Endothelial cell of umbilical vein (primary cell): ENCODE results near the gene LRP10. TPM values are rescaled to one million over a fixed set of nuclear protein-coding genes. Genes with fewer than 3 reads are reported as not detected.

ENCODE experiments used
- BruUV-seq: library from RNA; stranded (reverse); fragments of 400-500 nt; replicated peaks from 2 replicates; lab custom pipeline; 2021; lab: Mats Ljungman, UMichigan
- CTCF ChIA-PET: fragments of 300-600, 350-600 bp; sonication (Branson Sonifier 250); formaldehyde crosslinking; loops from one replicate; lab custom pipeline; 2021; ENCODE audit warnings: antibody characterized with exemption, inconsistent platforms; lab: Charles Lee
- POLR2A ChIA-PET: fragments of 300-600, 350-600 bp; sonication (Branson Sonifier 250); formaldehyde crosslinking; loops from one replicate; lab custom pipeline; 2021; ENCODE audit warnings: antibody characterized with exemption, inconsistent platforms; lab: Charles Lee
- DNase-seq: peaks from one replicate; pipeline ENCODE4 v3.0.0-alpha.2; 2011; ENCODE audit warnings: low read depth, low spot score
- FAIRE-seq: peaks from 2 replicates; lab custom pipeline; 2011; peaks lifted over from hg19 to GRCh38; lab: Jason Lieb, UNC
- H2AFZ ChIP-seq: 2 replicates; pipeline ENCODE4 v1.6.0; 2012; ENCODE audit warnings: low read depth, low read length, control low read depth, inconsistent platforms
- H3K27ac ChIP-seq: 2 replicates; pipeline ENCODE4 v1.5.1; 2011; ENCODE audit warnings: low read depth, mild to moderate bottlenecking, control low read depth, low read length, moderate library complexity; ENCODE audit not compliant: insufficient read depth
- H3K27me3 ChIP-seq, 2 experiments: 2 replicates each; pipeline versions ENCODE4 v1.6.0 to v1.6.1; 2011; ENCODE audit warnings: low read length in 2 of 2, mixed read lengths in 1 of 2; ENCODE audit not compliant: control insufficient read depth in 2 of 2, insufficient read depth in 2 of 2
- H3K36me3 ChIP-seq, 2 experiments: 2 replicates in 1 of 2; 3 replicates in 1 of 2; pipeline ENCODE4 v1.5.1; 2011; ENCODE audit warnings: low read length in 2 of 2, mild to moderate bottlenecking in 1 of 2, moderate library complexity in 1 of 2; ENCODE audit not compliant: control insufficient read depth in 2 of 2, insufficient read depth in 2 of 2; ENCODE audit errors: extremely low read depth in 1 of 2
- H3K4me1 ChIP-seq: 3 replicates; pipeline ENCODE4 v1.5.1; 2011; ENCODE audit warnings: mild to moderate bottlenecking, low read length; ENCODE audit not compliant: control insufficient read depth, insufficient read depth; ENCODE audit errors: extremely low read depth
- H3K4me2 ChIP-seq: 2 replicates; pipeline ENCODE4 v1.6.1; 2011; ENCODE audit warnings: low read length, control low read depth, mixed read lengths; ENCODE audit not compliant: insufficient read depth
- H3K4me3 ChIP-seq, 3 experiments: fragments of 200-600 bp in 1 of 3; sonication (generic), shearing (Covaris generic) in 1 of 3; replicated peaks in 1 of 3; 2 replicates each; pipeline ENCODE4 v1.5.1; 2011 to 2016; ENCODE audit warnings: control low read depth in 3 of 3, low read length in 3 of 3, mild to moderate bottlenecking in 2 of 3, inconsistent platforms in 1 of 3, low read depth in 1 of 3, moderate library complexity in 1 of 3; ENCODE audit not compliant: insufficient read depth in 1 of 3
- H3K79me2 ChIP-seq: 2 replicates; pipeline ENCODE4 v1.6.0; 2012; ENCODE audit warnings: low read length, inconsistent platforms; ENCODE audit not compliant: control insufficient read depth, insufficient read depth
- H3K9ac ChIP-seq: replicated peaks from 2 replicates; pipeline ENCODE3; 2011; ENCODE audit warnings: low read length, control low read depth; ENCODE audit not compliant: insufficient read depth; ENCODE audit errors: extremely low read depth
- H3K9me1 ChIP-seq: replicated peaks from 3 replicates; pipeline ENCODE4 v1.6.0; 2011; ENCODE audit warnings: mild to moderate bottlenecking, low read length; ENCODE audit not compliant: control insufficient read depth, insufficient read depth; ENCODE audit errors: extremely low read depth
- H3K9me3 ChIP-seq: replicated peaks from 2 replicates; pipeline ENCODE4 v1.5.1; 2012; ENCODE audit warnings: low read length, inconsistent platforms; ENCODE audit not compliant: control insufficient read depth, insufficient read depth
- H4K20me1 ChIP-seq: replicated peaks from 2 replicates; pipeline ENCODE3; 2011; ENCODE audit warnings: mild to moderate bottlenecking, low read length; ENCODE audit not compliant: control insufficient read depth, insufficient read depth; ENCODE audit errors: extremely low read depth
- CTCF ChIP-seq, 2 donors: IDR thresholded peaks; 1 replicate in 1 of 2; 2 replicates in 1 of 2; pipeline ENCODE4 v1.5.1; 2011; ENCODE audit warnings: low read length in 2 of 2, mild to moderate bottlenecking in 2 of 2, moderate library complexity in 2 of 2, control low read depth in 1 of 2, inconsistent platforms in 1 of 2, low read depth in 1 of 2; ENCODE audit not compliant: insufficient read depth in 1 of 2; ENCODE audit errors: extremely low read depth in 1 of 2
- POLR2A ChIP-seq: IDR thresholded peaks from 2 replicates; pipeline ENCODE4 v1.6.1; 2012; ENCODE audit warnings: low read depth, mild to moderate bottlenecking, control low read depth, low read length
- POLR2AphosphoS5 ChIP-seq: IDR thresholded peaks from 2 replicates; pipeline ENCODE4 v1.6.1; 2012; ENCODE audit warnings: low read depth, mild to moderate bottlenecking, control low read depth, low read length, moderate library complexity; ENCODE audit not compliant: insufficient read depth
- dilution Hi-C: fragments of 300-500 bp; cut with MboI; formaldehyde crosslinking; loops from one replicate; pipeline ENCODE4 v1.15.0; 2019; ENCODE audit warnings: low sequenced_read_pairs; ENCODE audit not compliant: extremely low pct_ligation_motif_present
- intact Hi-C: fragments of 100-400 bp; cut with micrococcal nuclease; formaldehyde crosslinking; loops from one replicate; pipeline ENCODE4 v1.10.0; 2022
- polyA plus RNA-seq, 4 experiments: library from polyadenylated mRNA; depleted of rRNA in 3 of 4; stranded (reverse) in 3 of 4; unstranded in 1 of 4; fragments of >200 nt; gene quantifications; 2 replicates each; pipeline versions ENCODE4 v1.2.1 to v1.2.3, GENCODE V29; 2011 to 2012; ENCODE audit warnings: missing spikeins in 1 of 4
- total RNA-seq: library from RNA; stranded (reverse); gene quantifications from 2 replicates; pipeline ENCODE4 v1.2.3, GENCODE V29; 2021

LRP10 gene
- total and polyA plus RNA-seq, 2 donors (not counting 3 experiments of a cell fraction or from before 2014, with no cell fraction given) = 123 to 157 TPM

GRCh38 chr14:22837750-22838538 is 33.6 kb upstream of the LRP10 start:
- peaks cover 14 to 30% of the 10 kb centered on the region in 2 experiments for H3K36me3 ChIP-seq
- FAIRE-seq (no peak), DNase-seq (no peak)
- H3K4me1 ChIP-seq = peaks cover 36% of the 10 kb centered on the region
- H3K9me3 ChIP-seq = no peaks in the 10 kb centered on the region
- H2AFZ ChIP-seq = no peak overlapping the region
- peak overlapping the region; percentile 84 for H3K27ac ChIP-seq
- TSS peak; percentile 78 for BruUV-seq
- H3K9me1 ChIP-seq = no peaks in the 10 kb centered on the region
- peak overlapping the region; percentile 97 for H3K9ac ChIP-seq
- ChIA-PET CTCF (interaction anchor here (0.7 to 12.5 kb wide), 13 partner anchors 13 to 281 kb away, joined by 3 to 214 read pairs (median 5); no protein-coding TSS in a partner anchor), POLR2A (interaction anchor here (0.7 to 2.0 kb wide), 4 partner anchors 10 to 268 kb away, joined by 3 to 9 read pairs (median 5); no protein-coding TSS in a partner anchor)
- dilution Hi-C loops (no loop called here), intact Hi-C loops (loop anchor here (1.0 to 5.0 kb wide), 2 partner anchors 10 to 281 kb away; no protein-coding TSS in a partner anchor)
- no peaks in the 10 kb centered on the region for H4K20me1 ChIP-seq
- peaks cover 67% of the 10 kb centered on the region for H3K79me2 ChIP-seq
- peak; percentile 11 for TF ChIP-seq POLR2A
- TF ChIP-seq CTCF (IDR thresholded peaks at IDR 0.05; ENCODE audit: extremely low read depth in 1 of 2, insufficient read depth in 1 of 2, low read depth in 1 of 2, low read length in 2 of 2) = no peak
- TF ChIP-seq POLR2AphosphoS5 = peak; percentile 10
- no peaks in the 10 kb centered on the region for H3K27me3 ChIP-seq
- H3K4me3 ChIP-seq = peak overlapping the region; percentile 75 to 94 (median 86)
- H3K4me2 ChIP-seq = peak overlapping the region; percentile 79
